AG08395 (cell line): ENCODE measurements around the gene CAMTA1.
A peak's percentile ranks its signal among the peaks of the same experiment; 100 is the strongest.
"Not testable (repeated sequence)": the region's sequence is repeated elsewhere in the genome, so short reads cannot be mapped to it uniquely, and the experiment has no call there.

Source experiments
- DNase-seq: peaks from one replicate; pipeline ENCODE4 v3.0.0; 2012; ENCODE audit warnings: mixed read lengths, low spot score

Gene CAMTA1, protein sequence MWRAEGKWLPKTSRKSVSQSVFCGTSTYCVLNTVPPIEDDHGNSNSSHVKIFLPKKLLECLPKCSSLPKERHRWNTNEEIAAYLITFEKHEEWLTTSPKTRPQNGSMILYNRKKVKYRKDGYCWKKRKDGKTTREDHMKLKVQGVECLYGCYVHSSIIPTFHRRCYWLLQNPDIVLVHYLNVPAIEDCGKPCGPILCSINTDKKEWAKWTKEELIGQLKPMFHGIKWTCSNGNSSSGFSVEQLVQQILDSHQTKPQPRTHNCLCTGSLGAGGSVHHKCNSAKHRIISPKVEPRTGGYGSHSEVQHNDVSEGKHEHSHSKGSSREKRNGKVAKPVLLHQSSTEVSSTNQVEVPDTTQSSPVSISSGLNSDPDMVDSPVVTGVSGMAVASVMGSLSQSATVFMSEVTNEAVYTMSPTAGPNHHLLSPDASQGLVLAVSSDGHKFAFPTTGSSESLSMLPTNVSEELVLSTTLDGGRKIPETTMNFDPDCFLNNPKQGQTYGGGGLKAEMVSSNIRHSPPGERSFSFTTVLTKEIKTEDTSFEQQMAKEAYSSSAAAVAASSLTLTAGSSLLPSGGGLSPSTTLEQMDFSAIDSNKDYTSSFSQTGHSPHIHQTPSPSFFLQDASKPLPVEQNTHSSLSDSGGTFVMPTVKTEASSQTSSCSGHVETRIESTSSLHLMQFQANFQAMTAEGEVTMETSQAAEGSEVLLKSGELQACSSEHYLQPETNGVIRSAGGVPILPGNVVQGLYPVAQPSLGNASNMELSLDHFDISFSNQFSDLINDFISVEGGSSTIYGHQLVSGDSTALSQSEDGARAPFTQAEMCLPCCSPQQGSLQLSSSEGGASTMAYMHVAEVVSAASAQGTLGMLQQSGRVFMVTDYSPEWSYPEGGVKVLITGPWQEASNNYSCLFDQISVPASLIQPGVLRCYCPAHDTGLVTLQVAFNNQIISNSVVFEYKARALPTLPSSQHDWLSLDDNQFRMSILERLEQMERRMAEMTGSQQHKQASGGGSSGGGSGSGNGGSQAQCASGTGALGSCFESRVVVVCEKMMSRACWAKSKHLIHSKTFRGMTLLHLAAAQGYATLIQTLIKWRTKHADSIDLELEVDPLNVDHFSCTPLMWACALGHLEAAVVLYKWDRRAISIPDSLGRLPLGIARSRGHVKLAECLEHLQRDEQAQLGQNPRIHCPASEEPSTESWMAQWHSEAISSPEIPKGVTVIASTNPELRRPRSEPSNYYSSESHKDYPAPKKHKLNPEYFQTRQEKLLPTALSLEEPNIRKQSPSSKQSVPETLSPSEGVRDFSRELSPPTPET (N-terminal part only)

DNA sequence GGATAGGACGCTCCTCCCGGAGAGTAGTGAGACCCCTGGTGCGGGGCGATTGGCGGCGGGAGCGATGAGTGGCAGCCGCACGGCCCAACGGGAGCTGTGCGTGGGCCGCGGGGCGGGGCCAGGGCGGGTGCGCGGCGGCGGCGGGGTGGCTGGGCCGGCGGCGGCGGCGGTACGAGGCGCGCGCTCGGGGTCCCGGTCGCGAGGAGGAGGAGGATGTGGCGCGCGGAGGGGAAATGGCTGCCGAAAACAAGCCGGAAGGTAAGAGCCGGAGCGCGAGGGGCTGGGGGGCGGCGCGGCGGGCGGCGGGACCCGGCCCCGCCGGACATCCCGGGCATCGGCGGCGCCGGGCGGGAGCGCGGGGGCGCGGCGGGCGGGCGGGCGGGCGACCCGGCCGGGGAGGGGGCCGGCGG lies at the start of gene CAMTA1:
Gene CAMTA1, plus strand, starts transcription at position 137 of the 410 bp plus-strand sequence. Its CDS starts 77 bp downstream, at position 214.
- no peak for DNase-seq

- no peak for DNase-seq
Measured at GRCh38 chr1:6738987-6739676, 46.1 kb upstream of the CAMTA1 start.

DNA sequence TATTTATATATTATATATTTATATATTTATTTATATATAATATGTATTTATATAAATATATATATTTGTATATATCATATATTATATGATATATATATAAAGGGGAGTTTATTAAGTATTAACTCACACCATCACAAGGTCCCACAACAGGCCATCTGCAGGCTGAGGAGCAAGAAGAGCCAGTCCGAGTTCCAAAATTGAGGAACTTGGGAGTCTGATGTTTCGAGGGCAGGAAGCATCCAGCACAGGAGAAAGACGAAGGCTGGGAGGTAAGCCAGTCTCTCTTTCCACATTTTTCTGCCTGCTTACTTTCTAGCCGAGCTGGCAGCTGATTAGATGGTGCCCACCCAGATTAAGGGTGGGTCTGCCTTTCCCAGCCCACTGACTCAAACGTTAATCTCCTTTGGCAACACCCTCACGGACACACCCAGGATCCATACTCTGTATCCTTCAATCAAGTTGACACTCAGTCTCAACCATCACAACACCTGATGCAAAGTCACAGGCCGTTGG lies 42.5 kb upstream of the CAMTA1 start:
- DNase-seq = not testable (repeated sequence)

- DNase-seq = peak; percentile 91
Measured at GRCh38 chr1:6743189-6744101, 41.8 kb upstream of the CAMTA1 start.

- DNase-seq = no peak
Measured at GRCh38 chr1:6745073-6745472, 40.2 kb upstream of the CAMTA1 start.

- DNase-seq = no peak
Measured at GRCh38 chr1:6747674-6748073, 37.6 kb upstream of the CAMTA1 start.

GRCh38 chr1:6750490-6750889 lies 34.8 kb upstream of the CAMTA1 start:
- DNase-seq = no peak

- no peak for DNase-seq
Measured at GRCh38 chr1:6753320-6754140, 31.7 kb upstream of the CAMTA1 start.

- no peak for DNase-seq
Measured at GRCh38 chr1:6756457-6756856, 28.8 kb upstream of the CAMTA1 start.

DNA sequence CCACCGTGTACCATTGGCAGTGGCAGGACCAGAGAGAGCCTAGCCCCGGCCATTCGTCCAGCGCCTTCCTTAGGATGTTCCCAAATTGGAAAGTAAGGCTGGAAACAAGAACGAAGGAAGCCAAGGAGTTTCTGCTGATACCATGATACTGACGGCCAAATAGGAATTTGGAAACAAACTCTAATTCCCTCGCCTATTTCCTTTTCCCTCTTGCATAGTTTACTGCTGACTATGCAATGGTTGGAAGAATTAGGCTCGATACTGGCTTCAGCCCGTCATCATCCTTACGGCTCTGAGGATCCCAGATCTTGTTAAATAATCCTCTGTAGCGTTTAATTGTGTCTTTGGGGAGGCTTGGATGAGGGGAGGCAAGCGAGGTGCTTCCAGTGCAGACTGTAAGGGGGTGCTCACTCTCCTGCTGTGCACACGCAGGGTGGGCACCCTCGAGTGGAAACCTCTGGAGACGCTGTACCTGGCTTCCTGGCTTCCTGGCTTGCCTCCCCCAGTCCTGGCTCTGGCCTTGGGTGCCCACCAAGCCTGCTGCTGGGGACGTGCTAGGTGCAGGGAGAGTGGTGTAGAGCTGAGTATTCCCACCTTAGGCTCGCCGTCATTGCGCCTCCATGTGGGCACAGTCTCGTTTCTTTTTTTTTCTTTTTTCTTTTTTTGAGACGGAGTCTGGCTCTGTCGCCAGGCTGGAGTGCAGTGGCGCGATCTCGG lies 27.4 kb upstream of the CAMTA1 start:
- no peak for DNase-seq

DNA sequence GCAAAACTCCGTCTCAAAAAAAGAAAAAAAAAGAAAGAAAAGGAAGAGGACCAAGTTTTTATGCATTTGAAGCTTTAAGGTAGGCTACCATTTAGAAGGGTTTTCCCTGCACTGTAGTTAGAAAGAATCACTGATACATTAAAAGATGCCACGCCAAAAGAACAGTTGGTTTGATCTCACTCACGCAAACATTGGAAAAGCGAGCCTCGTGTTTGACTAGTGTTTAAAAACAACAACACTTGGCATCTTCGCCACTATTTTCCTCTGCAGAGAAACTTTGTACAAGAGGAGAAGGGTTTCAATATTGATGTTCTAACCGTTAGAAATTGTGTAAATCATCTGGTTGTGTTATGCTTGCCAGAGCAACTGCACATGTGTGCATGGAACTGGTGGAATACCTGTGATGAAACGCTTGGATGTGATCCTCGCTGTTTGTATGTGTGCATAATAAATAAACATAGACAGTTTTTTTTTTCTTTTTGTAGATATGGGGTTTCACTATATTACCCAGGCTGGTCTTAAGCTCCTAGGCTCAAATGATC lies 24.0 kb upstream of the CAMTA1 start:
- DNase-seq = no peak

DNA sequence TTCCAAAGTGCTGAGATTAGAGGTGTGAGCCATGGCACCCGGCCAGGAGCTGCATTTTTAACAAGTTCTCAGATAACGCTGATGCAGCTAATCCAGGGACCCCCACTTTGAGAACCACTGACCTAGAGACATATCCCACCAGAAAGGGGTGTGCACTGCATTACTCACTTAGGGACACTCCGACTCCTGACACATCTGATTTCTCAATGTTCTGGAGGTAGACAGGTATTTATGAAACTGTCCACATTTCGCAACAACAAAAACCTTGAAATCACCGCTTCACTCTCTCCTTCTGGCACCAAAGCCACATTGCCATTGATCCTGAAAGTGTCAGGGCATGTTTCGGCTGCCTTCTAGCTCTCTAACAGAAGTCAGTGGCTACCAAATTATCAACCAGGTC lies 23.2 kb upstream of the CAMTA1 start:
- no peak for DNase-seq

GRCh38 chr1:6770751-6771440 lies 14.4 kb upstream of the CAMTA1 start:
- DNase-seq = peak; percentile 80

DNA sequence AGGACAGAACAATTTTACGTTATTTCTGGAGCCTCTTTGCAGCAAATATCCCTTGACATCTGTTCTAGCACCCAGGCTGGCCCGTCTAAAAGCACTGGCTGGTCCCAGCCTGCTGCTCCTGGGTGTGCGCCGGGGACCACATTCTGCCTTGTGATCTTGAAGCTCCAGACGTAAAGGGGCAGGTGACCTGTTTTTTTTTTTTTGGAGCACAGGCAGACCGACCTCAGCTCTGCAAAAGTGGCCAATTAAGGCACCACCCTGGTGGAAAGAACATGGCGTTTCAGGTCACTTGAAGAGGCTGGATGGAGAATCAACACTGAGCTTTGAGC lies 13.8 kb upstream of the CAMTA1 start:
- DNase-seq = no peak

GRCh38 chr1:6774381-6774780 lies 10.9 kb upstream of the CAMTA1 start:
- DNase-seq = no peak

DNA sequence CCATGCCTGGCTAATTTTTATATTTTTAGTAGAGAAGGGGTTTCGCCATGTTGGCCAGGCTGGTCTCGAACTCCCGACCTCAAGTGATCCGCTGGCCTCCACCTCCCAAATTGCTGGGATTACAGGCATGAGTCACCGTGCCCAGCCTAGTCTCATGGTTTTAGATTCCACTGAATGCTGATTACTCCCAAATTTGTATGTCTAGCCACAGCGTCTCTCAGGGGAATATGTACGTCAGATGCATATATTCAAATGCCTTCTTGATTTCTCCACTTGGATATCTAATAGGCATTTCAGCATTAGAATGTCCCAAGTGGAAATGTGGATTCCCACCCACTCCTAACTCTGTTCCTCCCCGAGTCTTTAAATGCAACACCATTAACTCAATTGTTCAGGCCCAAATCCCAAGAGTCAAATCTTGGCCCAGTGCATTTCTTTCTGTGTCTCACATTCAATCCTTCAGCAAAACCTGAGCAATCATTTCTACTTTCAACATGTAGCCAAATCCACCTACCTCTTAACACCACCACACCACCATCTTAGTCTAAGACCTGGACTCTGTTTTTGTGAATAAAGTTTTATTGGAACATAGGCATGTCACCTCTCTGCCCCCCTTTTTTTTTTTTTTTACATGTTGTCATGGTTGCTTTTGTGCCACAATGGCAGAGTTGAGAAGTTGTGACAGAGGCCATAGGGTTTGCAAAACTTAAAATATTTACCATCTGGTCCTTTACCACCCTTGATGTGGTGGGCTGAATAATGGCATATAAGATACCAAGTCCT lies 9.8 kb upstream of the CAMTA1 start:
- DNase-seq = no peak

GRCh38 chr1:6776389-6776788 lies 8.9 kb upstream of the CAMTA1 start:
- no peak for DNase-seq
